H1 (cell line): Measurements from ENCODE around the gene XPNPEP3. TPM values are rescaled to one million over a fixed set of nuclear protein-coding genes. Genes with fewer than 3 reads are reported as not detected.

ENCODE experiments used
- CTCF ChIA-PET: fragments of 300-600 bp; sonication (Branson Sonifier 250); formaldehyde crosslinking; loops from one replicate; lab custom pipeline; 2021; ENCODE audit not compliant: partially characterized antibody; lab: Charles Lee
- POLR2A ChIA-PET: fragments of 300-600 bp; sonication (Branson Sonifier 250); formaldehyde crosslinking; loops from one replicate; lab custom pipeline; 2021; ENCODE audit warnings: inconsistent platforms; ENCODE audit not compliant: partially characterized antibody; lab: Charles Lee
- DNase-seq, 2 experiments: peaks; one replicate each; pipeline versions ENCODE4 v3.0.0 to v3.0.0-alpha.2; 2010 to 2022; ENCODE audit warnings: low spot score in 2 of 2, low read depth in 1 of 2, mixed read lengths in 1 of 2
- FAIRE-seq: peaks from 2 replicates; lab custom pipeline; 2011; peaks lifted over from hg19 to GRCh38; lab: Jason Lieb, UNC
- H2AFZ ChIP-seq: 2 replicates; pipeline ENCODE4 v1.8.1; 2012; ENCODE audit warnings: low read length, inconsistent platforms
- H2AK5ac ChIP-seq: 2 replicates; pipeline ENCODE4 v1.6.1; 2013; ENCODE audit warnings: low read depth, low read length
- H2BK120ac ChIP-seq: replicated peaks from 2 replicates; pipeline ENCODE3; 2013; ENCODE audit warnings: low read depth, low read length, inconsistent platforms
- H2BK12ac ChIP-seq: 2 replicates; pipeline ENCODE4 v1.6.1; 2013; ENCODE audit warnings: low read depth, low read length
- H2BK15ac ChIP-seq: 2 replicates; pipeline ENCODE4 v1.6.1; 2013; ENCODE audit warnings: low read length
- H2BK20ac ChIP-seq: 2 replicates; pipeline ENCODE4 v1.6.1; 2013; ENCODE audit warnings: low read length
- H2BK5ac ChIP-seq: 2 replicates; pipeline ENCODE4 v1.6.1; 2013; ENCODE audit warnings: low read depth, low read length
- H3K14ac ChIP-seq: 2 replicates; pipeline ENCODE4 v1.6.1; 2013; ENCODE audit warnings: inconsistent platforms; ENCODE audit not compliant: insufficient read length
- H3K18ac ChIP-seq: 2 replicates; pipeline ENCODE4 v1.6.1; 2013; ENCODE audit warnings: low read length; ENCODE audit errors: extremely low read depth
- H3K23ac ChIP-seq: 2 replicates; pipeline ENCODE4 v1.6.1; 2013; ENCODE audit warnings: inconsistent platforms; ENCODE audit not compliant: insufficient read length
- H3K23me2 ChIP-seq: 2 replicates; pipeline ENCODE4 v1.6.1; 2013; ENCODE audit warnings: low read depth, low read length
- H3K27ac ChIP-seq: 2 replicates; pipeline ENCODE4 v1.6.1; 2011; ENCODE audit warnings: low read depth, low read length, inconsistent platforms
- H3K27me3 ChIP-seq, 4 experiments: replicated peaks in 1 of 4; 1 replicate in 1 of 4; 2 replicates in 3 of 4; pipeline versions ENCODE4 v1.6.1 to v1.8.1; 2011 to 2013; ENCODE audit warnings: low read length in 3 of 4, mild to moderate bottlenecking in 3 of 4, inconsistent platforms in 2 of 4, mixed read lengths in 2 of 4, moderate library complexity in 1 of 4; ENCODE audit not compliant: control insufficient read depth in 3 of 4, insufficient read depth in 3 of 4; ENCODE audit errors: extremely low read depth in 1 of 4
- H3K36me3 ChIP-seq, 4 experiments: 2 replicates each; pipeline versions ENCODE4 v1.6.1 to v1.8.1; 2011 to 2013; ENCODE audit warnings: mild to moderate bottlenecking in 4 of 4, low read length in 3 of 4, moderate library complexity in 2 of 4, control low read depth in 1 of 4, inconsistent platforms in 1 of 4; ENCODE audit not compliant: insufficient read depth in 4 of 4, control insufficient read depth in 2 of 4
- H3K4ac ChIP-seq: replicated peaks from 2 replicates; pipeline ENCODE3; 2013; ENCODE audit warnings: low read length, low read depth, mixed read lengths, inconsistent platforms; ENCODE audit not compliant: insufficient read length
- H3K4me1 ChIP-seq, 4 experiments: replicated peaks in 1 of 4; 1 replicate in 1 of 4; 2 replicates in 3 of 4; pipeline versions ENCODE4 v1.6.1 to v1.8.1; 2011 to 2013; ENCODE audit warnings: low read length in 3 of 4, inconsistent platforms in 2 of 4, mixed read lengths in 1 of 4; ENCODE audit not compliant: insufficient read depth in 4 of 4, control insufficient read depth in 3 of 4
- H3K4me2 ChIP-seq, 2 experiments: 2 replicates each; pipeline versions ENCODE4 v1.6.1 to v1.8.1; 2011 to 2013; ENCODE audit warnings: low read depth in 2 of 2, low read length in 2 of 2, control low read depth in 1 of 2, inconsistent platforms in 1 of 2, mild to moderate bottlenecking in 1 of 2; ENCODE audit not compliant: insufficient read depth in 1 of 2
- H3K4me3 ChIP-seq, 4 experiments: fragments of 200-600, 300-600 bp in 1 of 4; sonication (generic), shearing (Covaris generic), sonication (Bioruptor Twin) in 1 of 4; 2 replicates each; pipeline versions ENCODE4 v1.5.1 to v1.8.1; 2011 to 2016; ENCODE audit warnings: low read length in 4 of 4, low read depth in 3 of 4, control low read depth in 2 of 4, inconsistent platforms in 2 of 4, mild to moderate bottlenecking in 2 of 4, mixed read lengths in 1 of 4, moderate library complexity in 1 of 4; ENCODE audit not compliant: insufficient read depth in 2 of 4; ENCODE audit errors: extremely low read depth in 1 of 4
- H3K56ac ChIP-seq: replicated peaks from 2 replicates; pipeline ENCODE3; 2013; ENCODE audit warnings: low read depth, mild to moderate bottlenecking, mixed read lengths, low read length, inconsistent platforms; ENCODE audit not compliant: insufficient read length
- H3K79me1 ChIP-seq: 2 replicates; pipeline ENCODE4 v1.6.1; 2013; ENCODE audit warnings: low read depth, low read length, control low read depth
- H3K79me2 ChIP-seq, 2 experiments: 2 replicates each; pipeline versions ENCODE4 v1.6.1 to v1.8.1; 2012 to 2013; ENCODE audit warnings: low read length in 2 of 2, mild to moderate bottlenecking in 2 of 2, inconsistent platforms in 1 of 2; ENCODE audit not compliant: insufficient read depth in 2 of 2, control insufficient read depth in 1 of 2
- H3K9ac ChIP-seq, 4 experiments: replicated peaks in 1 of 4; 1 replicate in 1 of 4; 2 replicates in 3 of 4; pipeline versions ENCODE4 v1.6.1 to v1.8.1; 2011 to 2013; ENCODE audit warnings: low read depth in 3 of 4, low read length in 3 of 4, control low read depth in 2 of 4, mild to moderate bottlenecking in 2 of 4, moderate library complexity in 2 of 4, inconsistent platforms in 1 of 4; ENCODE audit errors: extremely low read depth in 1 of 4
- H3K9me3 ChIP-seq, 2 experiments: 2 replicates each; pipeline versions ENCODE4 v1.6.1 to v1.8.1; 2012 to 2013; ENCODE audit warnings: mild to moderate bottlenecking in 2 of 2, moderate library complexity in 2 of 2, control low read depth in 1 of 2, inconsistent platforms in 1 of 2, low read depth in 1 of 2, low read length in 1 of 2, mixed read lengths in 1 of 2; ENCODE audit not compliant: insufficient read depth in 2 of 2
- H4K20me1 ChIP-seq, 2 experiments: replicated peaks in 1 of 2; 2 replicates each; pipeline versions ENCODE3 to v1.8.1; 2011 to 2013; ENCODE audit warnings: inconsistent platforms in 2 of 2, low read length in 2 of 2, mild to moderate bottlenecking in 1 of 2; ENCODE audit not compliant: insufficient read depth in 2 of 2, control insufficient read depth in 1 of 2
- H4K5ac ChIP-seq: 2 replicates; pipeline ENCODE4 v1.6.1; 2013; ENCODE audit warnings: low read length, low read depth, mixed read lengths, inconsistent platforms; ENCODE audit not compliant: insufficient read length
- H4K8ac ChIP-seq: 2 replicates; pipeline ENCODE4 v1.8.0; 2013; ENCODE audit warnings: mild to moderate bottlenecking, moderate library complexity, low read length, inconsistent platforms; ENCODE audit not compliant: insufficient read depth; ENCODE audit errors: extremely low read depth
- H4K91ac ChIP-seq: replicated peaks from 2 replicates; pipeline ENCODE3; 2013; ENCODE audit warnings: low read length, mixed read lengths, inconsistent platforms; ENCODE audit not compliant: insufficient read length
- CTBP2 ChIP-seq: IDR thresholded peaks from 2 replicates; pipeline ENCODE4 v1.7.0; 2011; ENCODE audit warnings: borderline replicate concordance, mild to moderate bottlenecking, moderate library complexity, mixed read lengths, low read length; ENCODE audit not compliant: insufficient read depth, insufficient read length
- EZH2 ChIP-seq: fragments of 200-600 bp; sonication (generic); IDR thresholded peaks from 2 replicates; pipeline ENCODE4 v1.7.1; 2012; ENCODE audit warnings: low read depth, mild to moderate bottlenecking, moderate library complexity, low read length, inconsistent platforms; ENCODE audit not compliant: severe bottlenecking
- JUND ChIP-seq: IDR thresholded peaks from 2 replicates; pipeline ENCODE4 v1.6.1; 2011; ENCODE audit warnings: mild to moderate bottlenecking, improper control_type of control experiment, low read length
- NANOG ChIP-seq: IDR thresholded peaks from 2 replicates; pipeline ENCODE4 v1.6.1; 2011; ENCODE audit warnings: low read length, low read depth, mild to moderate bottlenecking, inconsistent platforms; ENCODE audit not compliant: insufficient read depth, poor library complexity, severe bottlenecking
- SIRT6 ChIP-seq: IDR thresholded peaks from one replicate; pipeline ENCODE4 v1.7.1; 2012; ENCODE audit warnings: low read length, inconsistent platforms
- SP4 ChIP-seq: IDR thresholded peaks from 2 replicates; pipeline ENCODE4 v1.6.1; 2012; ENCODE audit warnings: low read length, inconsistent platforms
- USF2 ChIP-seq: IDR thresholded peaks from 2 replicates; pipeline ENCODE4 v1.6.1; 2011; ENCODE audit warnings: low read length, improper control_type of control experiment
- WGBS, 2 experiments: shearing (Covaris generic) in 1 of 2; methylation state at CpG; one replicate each; pipeline versions ENCODE4 v1.1.6 to v1.1.7; 2013 to 2015; ENCODE audit warnings: low lambda C conversion rate in 2 of 2, mixed read lengths in 2 of 2, inconsistent platforms in 1 of 2, low coverage in 1 of 2, missing lambda C conversion rate in 1 of 2; ENCODE audit not compliant: insufficient replicate concordance in 2 of 2, insufficient coverage in 1 of 2, insufficient read length in 1 of 2; ENCODE audit errors: extremely low coverage in 1 of 2, missing lambda C conversion rate in 1 of 2; 5-methylcytosine and 5-hydroxymethylcytosine counted together
- polyA plus RNA-seq, 7 experiments: library from polyadenylated mRNA; depleted of rRNA in 3 of 7; stranded (reverse) in 5 of 7; unstranded in 2 of 7; fragments of >200 nt in 5 of 7; fragments of 200-250 nt in 2 of 7; gene quantifications; 1 replicate in 5 of 7; 2 replicates in 1 of 7; 4 replicates in 1 of 7; pipeline versions ENCODE4 v1.2.1 to v1.2.3, GENCODE V29; 2011 to 2013; ENCODE audit warnings: missing spikeins in 2 of 7, mixed read lengths in 2 of 7
- total RNA-seq: library from RNA; stranded (reverse); fragmentation: NEBNext Ultra II Directional; extraction: Animal tissue kit (Norgen Biotek cat#: 25700); gene quantifications from 2 replicates; pipeline ENCODE4 v1.2.1, GENCODE V29; 2021
- TF ChIP-seq, protein P1 (sequence below): IDR thresholded peaks from 2 replicates; pipeline ENCODE4 v1.6.1; 2011; ENCODE audit warnings: low read depth, mild to moderate bottlenecking, low read length; ENCODE audit not compliant: insufficient read depth

Gene XPNPEP3
- total and polyA plus RNA-seq, 2 of the 8 experiments (the other 6 are each of a cell fraction or from before 2014, with no cell fraction given): 25.8 to 29.2 TPM

DNA sequence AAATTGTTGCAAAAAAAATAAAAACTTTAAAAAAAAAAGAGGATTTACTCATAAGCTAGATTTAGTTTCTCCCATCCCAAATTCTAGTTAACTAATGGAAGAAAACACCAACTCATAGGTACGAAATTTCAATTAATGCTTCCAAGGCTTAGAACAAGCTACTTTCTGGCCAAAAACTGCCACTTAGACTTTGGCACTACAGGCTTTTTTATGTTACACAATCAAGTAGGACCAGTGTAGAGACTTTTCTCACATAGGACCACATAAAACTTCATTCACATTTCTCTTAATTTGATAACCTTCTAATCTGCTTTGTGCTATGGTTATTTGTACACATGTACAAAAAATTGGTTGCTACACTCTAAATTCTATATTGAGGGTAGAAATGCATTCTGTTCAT, 3.6 kb upstream of the XPNPEP3 start:
- POLR2A ChIA-PET: interaction anchor here (0.6 to 1.4 kb wide), 5 partner anchors 12 to 1996 kb away, joined by 3 read pairs; partner anchors contain the start of gene EP300
- Histone ChIP-seq H3K23me2 (peaks cover 8% of the 10 kb centered on the region), H3K79me2 (peaks cover 44 to 84% of the 10 kb centered on the region in 2 experiments), H3K9me3 (no peaks in the 10 kb centered on the region), H3K4ac (no peak overlapping the region), H3K4me2 (no peak overlapping the region; a peak in 1 of 4 replicates), H3K79me1 (no peaks in the 10 kb centered on the region; the same call in 1 of the 2 replicates), H2AK5ac (no peak overlapping the region), H2BK20ac (no peak overlapping the region), H2AFZ (no peak overlapping the region), H4K20me1 (peaks cover 4 to 8% of the 10 kb centered on the region in 2 experiments), H2BK15ac (no peak overlapping the region), H3K4me3 (0 out of 8 replicates have a peak overlapping the region, but pooled peaks of 1 of the 4 experiments have one; percentile 98), H3K18ac (no peak overlapping the region), H4K91ac (no peak overlapping the region), H2BK5ac (no peak overlapping the region), H2BK120ac (no peak overlapping the region), H3K56ac (no peak overlapping the region), H3K36me3 (peaks cover 0 to 27% (median 2%) of the 10 kb centered on the region in 4 experiments; a peak in 3 of 8 replicates), H3K27me3 (no peaks in the 10 kb centered on the region), H3K23ac (no peak overlapping the region), H3K27ac (no peak overlapping the region), H3K14ac (no peak overlapping the region), H2BK12ac (no peak overlapping the region), H4K5ac (no peak overlapping the region), H3K9ac (peak overlapping the region in 2 of 4 experiments; percentile 41 to 51; a peak in 2 of 7 replicates), H3K4me1 (peaks cover 0 to 6% (median 0%) of the 10 kb centered on the region in 4 experiments; a peak in 2 of 7 replicates), H4K8ac (no peak overlapping the region)
- no peak for DNase-seq
- CTCF ChIA-PET: interaction anchor here (0.7 to 1.8 kb wide), 3 partner anchors 15 to 69 kb away, joined by 3 to 5 read pairs (median 4); no protein-coding TSS in a partner anchor
- no peak for FAIRE-seq
- TF ChIP-seq USF2 (no peak), CTBP2 (no peak), JUND (no peak), EZH2 (no peak), SIRT6 (no peak), NANOG (no peak), SP4 (no peak)
- TF ChIP-seq, protein P1, sequence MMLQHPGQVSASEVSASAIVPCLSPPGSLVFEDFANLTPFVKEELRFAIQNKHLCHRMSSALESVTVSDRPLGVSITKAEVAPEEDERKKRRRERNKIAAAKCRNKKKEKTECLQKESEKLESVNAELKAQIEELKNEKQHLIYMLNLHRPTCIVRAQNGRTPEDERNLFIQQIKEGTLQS: no peak
- 94% methylated on average over 1 of the region's 1 CpG; no CpG with 5 or more reads in 1 of the 2 experiments for WGBS, 2 experiments
